Activated T-cell treated with anti-CD3 and anti-CD28 coated beads, Interleukin-2, amount 50 U/mL, for 72 hours (primary cell): ENCODE measurements around the gene MNS1. TPM values are rescaled to one million over a fixed set of nuclear protein-coding genes. Genes with fewer than 3 reads are reported as not detected.
A peak's percentile ranks its signal among the peaks of the same experiment; 100 is the strongest.
"Not testable (repeated sequence)": the region's sequence is repeated elsewhere in the genome, so short reads cannot be mapped to it uniquely, and the experiment has no call there.

Experiments used
- ATAC-seq, 2 donors: fragments of 150-1000 bp; cut with Tn5 transposase; replicated peaks in 1 of 2; 2 replicates each; pipeline ENCODE4 v1.10.0; 2021; ENCODE audit warnings: moderate library complexity in 2 of 2, mild to moderate bottlenecking in 1 of 2
- DNase-seq, 2 donors: peaks; one replicate each; pipeline ENCODE4 v3.0.0; 2021 to 2022; ENCODE audit warnings: mixed read lengths in 1 of 2
- H3K27ac Mint-ChIP-seq: one replicate; pipeline ENCODE4 v1.8.0; 2022; ENCODE audit warnings: mild to moderate bottlenecking, moderate library complexity, mixed read lengths
- H3K27me3 Mint-ChIP-seq: one replicate; pipeline ENCODE4 v1.8.0; 2022; ENCODE audit warnings: low read depth, mixed read lengths
- H3K36me3 Mint-ChIP-seq, 2 donors: one replicate each; pipeline ENCODE4 v1.8.0; 2022; ENCODE audit warnings: mixed read lengths in 2 of 2, mild to moderate bottlenecking in 1 of 2; ENCODE audit not compliant: insufficient read depth in 2 of 2
- H3K4me1 Mint-ChIP-seq: one replicate; pipeline ENCODE4 v1.8.0; 2022; ENCODE audit warnings: low read depth, mixed read lengths
- H3K4me3 Mint-ChIP-seq, 2 donors: one replicate each; pipeline ENCODE4 v1.8.0; 2022; ENCODE audit warnings: mild to moderate bottlenecking in 2 of 2, mixed read lengths in 2 of 2, moderate library complexity in 2 of 2
- H3K9me3 Mint-ChIP-seq, 2 donors: one replicate each; pipeline ENCODE4 v1.8.0; 2022; ENCODE audit warnings: mixed read lengths in 2 of 2
- total RNA-seq, 2 donors: library from RNA; stranded (reverse); gene quantifications; one replicate each; pipeline ENCODE4 v1.2.3, GENCODE V29; 2022

The MNS1 gene, protein sequence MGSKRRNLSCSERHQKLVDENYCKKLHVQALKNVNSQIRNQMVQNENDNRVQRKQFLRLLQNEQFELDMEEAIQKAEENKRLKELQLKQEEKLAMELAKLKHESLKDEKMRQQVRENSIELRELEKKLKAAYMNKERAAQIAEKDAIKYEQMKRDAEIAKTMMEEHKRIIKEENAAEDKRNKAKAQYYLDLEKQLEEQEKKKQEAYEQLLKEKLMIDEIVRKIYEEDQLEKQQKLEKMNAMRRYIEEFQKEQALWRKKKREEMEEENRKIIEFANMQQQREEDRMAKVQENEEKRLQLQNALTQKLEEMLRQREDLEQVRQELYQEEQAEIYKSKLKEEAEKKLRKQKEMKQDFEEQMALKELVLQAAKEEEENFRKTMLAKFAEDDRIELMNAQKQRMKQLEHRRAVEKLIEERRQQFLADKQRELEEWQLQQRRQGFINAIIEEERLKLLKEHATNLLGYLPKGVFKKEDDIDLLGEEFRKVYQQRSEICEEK
- under 1 TPM in 1 of 2 donors, not detected in 1; 0.19 TPM for total RNA-seq

DNA sequence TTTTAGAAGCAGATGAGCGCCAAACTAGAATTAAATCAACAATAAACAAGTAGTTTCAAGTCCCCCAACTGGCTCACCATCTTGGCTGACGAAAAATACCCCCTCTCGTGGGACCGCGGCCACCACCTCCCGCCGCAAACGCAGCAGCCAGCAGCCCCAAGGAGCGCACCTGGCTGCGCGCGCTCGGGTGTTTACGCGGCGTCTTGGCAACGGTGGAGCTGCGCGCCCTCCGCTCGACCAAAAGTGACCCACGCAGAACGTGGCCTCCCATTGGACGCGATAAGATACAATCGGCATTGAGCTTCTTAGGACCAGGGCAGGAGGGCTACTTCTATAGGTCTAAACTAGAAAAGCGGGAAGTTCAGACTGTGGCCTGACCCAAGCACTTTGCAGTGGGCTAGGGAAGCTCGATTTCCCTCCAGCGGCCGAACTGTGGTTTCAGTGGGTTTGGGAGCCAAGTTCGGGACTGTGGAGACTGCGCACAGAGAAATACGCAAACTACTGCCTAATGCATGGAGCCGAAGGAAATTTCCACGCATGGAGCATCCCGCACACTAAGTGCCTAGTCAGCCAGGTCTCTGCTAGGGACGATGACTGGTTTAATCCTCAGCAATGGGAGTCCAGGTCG lies at the start of gene MNS1:
MNS1 (minus strand) TSS at position 245 of the 628 bp plus-strand sequence; CDS start at position 80, 165 bp downstream.
- Mint-ChIP-seq H3K27ac (no peak within 1 kb of the TSS), H3K9me3 (no peaks in the 10 kb centered on the region), H3K36me3 (no peaks in the 10 kb centered on the region)

DNA sequence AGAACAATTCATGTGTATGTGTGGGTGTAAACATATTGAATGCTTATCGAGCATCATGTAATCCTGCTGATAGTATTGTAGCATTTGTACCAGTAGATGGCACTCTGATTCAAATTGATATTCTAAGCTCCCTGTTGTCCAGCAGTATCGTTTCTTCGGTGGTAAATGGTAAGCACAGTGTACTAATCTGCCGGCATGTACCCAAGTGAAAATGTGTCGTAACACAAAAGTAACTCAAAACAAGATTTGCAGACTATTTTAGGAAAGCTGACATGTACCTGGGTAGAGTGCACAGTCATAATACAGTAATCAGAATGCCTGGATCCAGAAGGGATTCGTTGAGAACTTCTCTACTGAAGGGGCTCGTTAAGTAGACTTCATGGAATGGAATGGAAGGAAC lies 31.7 kb upstream of the MNS1 start:
- Mint-ChIP-seq H3K27ac (no peak overlapping the region), H3K36me3 (no peaks in the 10 kb centered on the region), H3K4me3 (peak overlapping the region in 1 of 2 donors; percentile 55), H3K27me3 (peaks cover 13% of the 10 kb centered on the region), H3K4me1 (peaks cover 4% of the 10 kb centered on the region), H3K9me3 (no peaks in the 10 kb centered on the region)
- ATAC-seq (peak; percentile 72 to 73), DNase-seq (no peak)

More for the DNA sequence above, at the start of gene MNS1:
- ATAC-seq (peak; percentile 99 to 100), DNase-seq (peak; percentile 77 to 87)
- Mint-ChIP-seq H3K27me3 (peaks cover 25% of the 10 kb centered on the region), H3K4me1 (peaks cover 24% of the 10 kb centered on the region), H3K4me3 (peak within 1 kb of the TSS; percentile 95 to 98)

DNA sequence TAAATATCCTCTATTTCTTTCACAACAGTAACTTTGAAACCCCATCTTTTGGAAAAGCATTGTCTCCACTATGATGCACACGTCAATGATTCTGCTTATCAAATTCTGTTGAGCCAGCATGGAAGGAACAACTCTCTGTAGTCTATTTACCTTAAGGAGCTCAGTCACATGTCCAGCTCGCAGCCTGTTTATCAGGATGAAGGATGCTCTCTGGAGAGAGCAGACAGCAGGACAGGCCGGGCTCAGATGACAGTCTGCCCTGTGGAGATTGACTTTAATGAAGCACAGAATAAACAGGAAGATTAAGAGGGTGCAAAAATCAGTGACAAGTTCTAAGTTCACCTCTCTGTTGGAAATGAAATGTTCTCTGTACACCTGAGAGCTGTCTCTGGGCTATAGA lies 30.6 kb upstream of the MNS1 start:
- peaks cover 13% of the 10 kb centered on the region for H3K27me3 Mint-ChIP-seq
- ATAC-seq (no peak), DNase-seq (no peak)
- H3K4me1 Mint-ChIP-seq = peaks cover 4% of the 10 kb centered on the region
- H3K36me3 Mint-ChIP-seq = no peaks in the 10 kb centered on the region
- no peak overlapping the region for H3K4me3 Mint-ChIP-seq
- no peak overlapping the region for H3K27ac Mint-ChIP-seq
- H3K9me3 Mint-ChIP-seq = no peaks in the 10 kb centered on the region

DNA sequence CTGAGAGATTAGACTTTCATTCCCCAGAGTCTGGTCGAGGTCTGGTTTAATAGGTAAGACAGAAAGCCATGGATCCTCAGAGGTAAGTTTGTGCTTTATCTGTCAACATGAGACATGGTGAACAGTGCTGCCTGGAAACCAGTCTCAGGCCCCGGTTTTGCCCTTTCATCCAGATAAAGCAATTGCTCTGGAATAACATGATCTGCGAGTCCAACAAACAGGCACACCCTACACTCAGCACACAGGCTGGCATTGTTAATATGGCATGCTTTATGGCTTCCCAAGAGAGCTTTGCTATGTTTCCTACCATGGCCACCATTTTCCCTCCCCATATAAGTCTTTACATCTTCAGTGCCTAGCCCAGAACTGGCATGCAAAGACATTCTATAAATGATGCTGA lies 30.1 kb upstream of the MNS1 start:
- Mint-ChIP-seq H3K36me3 (no peaks in the 10 kb centered on the region), H3K9me3 (no peaks in the 10 kb centered on the region), H3K4me1 (peaks cover 4% of the 10 kb centered on the region), H3K27ac (no peak overlapping the region), H3K27me3 (peaks cover 13% of the 10 kb centered on the region), H3K4me3 (no peak overlapping the region)
- DNase-seq (no peak), ATAC-seq (no peak)

DNA sequence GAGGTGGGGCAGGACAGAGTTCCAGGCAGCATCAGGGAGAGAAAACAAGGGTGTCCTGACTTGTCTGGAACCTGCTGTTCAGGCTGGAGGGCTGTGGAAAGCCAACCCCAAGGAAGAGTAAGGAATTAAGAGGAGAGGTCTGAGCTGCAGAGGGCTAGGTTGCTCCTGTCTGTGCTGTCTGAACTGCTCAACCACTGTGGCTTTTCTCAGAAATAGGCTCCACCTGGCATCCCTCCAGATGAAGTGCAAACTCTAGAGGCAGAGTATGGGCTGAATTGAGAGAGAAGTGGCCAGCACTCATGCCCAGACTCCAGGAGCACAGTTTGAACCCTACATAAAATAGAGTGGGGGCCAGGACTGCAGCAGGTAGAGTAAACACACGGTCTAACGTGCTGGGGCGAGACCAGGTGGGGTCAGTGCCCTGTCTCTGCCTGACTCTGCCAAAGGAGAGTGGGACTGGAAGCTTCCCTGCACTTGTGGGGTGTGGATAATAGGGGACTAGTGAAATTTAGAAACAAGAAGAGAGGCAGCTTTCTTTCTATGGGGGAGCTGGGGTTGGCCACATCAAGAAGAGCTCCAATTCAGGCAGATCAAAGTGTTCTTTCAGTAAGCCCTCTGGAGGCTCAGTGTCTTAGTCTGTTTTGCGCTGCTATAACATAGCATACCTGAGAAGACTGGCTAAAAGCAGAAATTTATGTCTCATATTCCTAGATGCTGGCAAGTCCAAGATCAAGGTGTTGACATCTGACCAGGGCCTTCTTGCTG lies 28.0 kb upstream of the MNS1 start:
- no peak overlapping the region for H3K4me3 Mint-ChIP-seq
- no peaks in the 10 kb centered on the region for H3K36me3 Mint-ChIP-seq
- no peak for ATAC-seq
- no peak overlapping the region for H3K27ac Mint-ChIP-seq
- H3K27me3 Mint-ChIP-seq = peaks cover 14% of the 10 kb centered on the region
- no peak for DNase-seq
- peaks cover 4% of the 10 kb centered on the region for H3K4me1 Mint-ChIP-seq
- no peaks in the 10 kb centered on the region for H3K9me3 Mint-ChIP-seq

DNA sequence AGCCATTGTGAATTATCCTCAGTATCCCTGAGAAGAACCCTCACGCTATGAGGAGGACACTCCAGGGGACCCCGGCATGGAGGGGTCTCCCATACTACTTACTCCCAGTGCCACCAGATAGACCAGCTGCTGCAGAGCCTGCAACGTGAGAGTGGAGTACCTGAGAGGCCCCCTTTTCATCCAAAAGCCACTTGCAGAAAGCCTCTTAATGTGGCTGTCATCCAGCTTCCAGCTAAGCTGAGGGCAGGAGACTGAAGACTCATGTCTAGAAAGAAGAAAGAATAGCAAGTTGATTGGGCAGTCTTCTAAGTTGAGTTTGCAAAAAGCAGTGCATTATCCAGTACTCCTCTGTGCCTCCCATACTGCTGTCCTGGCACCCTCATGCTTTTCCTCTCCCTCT lies 27.3 kb upstream of the MNS1 start:
- Mint-ChIP-seq H3K9me3 (no peaks in the 10 kb centered on the region), H3K4me3 (no peak overlapping the region), H3K4me1 (peaks cover 4% of the 10 kb centered on the region), H3K27me3 (peaks cover 19% of the 10 kb centered on the region), H3K27ac (no peak overlapping the region), H3K36me3 (no peaks in the 10 kb centered on the region)
- ATAC-seq = no peak
- no peak for DNase-seq

DNA sequence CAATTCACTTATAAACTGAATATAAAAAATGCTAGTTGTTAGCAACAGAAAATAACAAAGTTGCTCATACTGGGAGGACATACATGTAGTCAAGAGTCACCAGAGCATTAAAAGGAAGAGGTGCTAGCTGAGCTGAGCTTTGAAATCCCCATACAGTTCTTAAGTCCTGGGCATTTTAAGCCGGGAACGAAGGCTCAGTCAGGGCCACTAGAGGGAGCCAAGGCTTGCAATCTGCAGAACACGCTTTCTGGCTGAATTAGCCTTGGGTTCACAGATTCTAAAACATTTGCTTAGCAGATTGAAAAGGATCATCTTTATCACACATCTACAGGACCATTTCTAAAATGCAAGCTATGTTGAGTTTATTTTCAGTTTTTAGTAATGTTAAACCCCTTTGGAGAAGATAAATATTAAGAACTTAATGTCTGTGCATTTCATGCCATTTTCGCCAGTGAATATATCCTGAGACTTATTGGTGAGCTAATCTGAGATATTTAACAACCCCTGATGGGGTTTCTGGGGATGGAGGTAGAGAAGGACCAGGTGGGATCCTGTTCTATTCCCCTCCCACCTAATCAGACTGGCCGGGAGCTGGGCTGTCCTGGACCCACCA lies 26.3 kb upstream of the MNS1 start:
- ATAC-seq = peak; percentile 59 to 66

DNA sequence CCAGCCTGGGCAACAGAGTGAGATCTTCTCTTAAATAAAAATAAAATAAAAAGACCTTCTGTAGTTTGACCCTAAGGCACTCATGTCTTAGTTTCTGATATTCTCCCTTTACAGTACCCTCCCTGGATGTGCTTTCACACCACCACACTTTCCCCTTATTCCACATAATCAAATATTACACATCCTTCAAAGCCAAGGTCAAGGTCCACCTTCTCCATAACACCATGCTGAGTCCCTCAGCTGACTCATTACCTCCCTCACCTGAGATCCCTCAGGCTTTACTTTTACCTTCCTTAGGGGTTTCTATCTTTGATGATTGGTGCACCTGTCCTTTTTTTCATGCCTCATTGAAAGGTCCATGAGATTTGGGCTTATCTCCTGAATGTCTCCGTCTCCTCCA lies 25.5 kb upstream of the MNS1 start:
- ATAC-seq = no peak

More for the DNA sequence above, 26.3 kb upstream of the MNS1 start:
- Mint-ChIP-seq H3K27ac (no peak overlapping the region), H3K36me3 (no peaks in the 10 kb centered on the region), H3K4me1 (no peaks in the 10 kb centered on the region), H3K9me3 (no peaks in the 10 kb centered on the region), H3K27me3 (peaks cover 12% of the 10 kb centered on the region), H3K4me3 (no peak overlapping the region)
- DNase-seq = peak; percentile 53

DNA sequence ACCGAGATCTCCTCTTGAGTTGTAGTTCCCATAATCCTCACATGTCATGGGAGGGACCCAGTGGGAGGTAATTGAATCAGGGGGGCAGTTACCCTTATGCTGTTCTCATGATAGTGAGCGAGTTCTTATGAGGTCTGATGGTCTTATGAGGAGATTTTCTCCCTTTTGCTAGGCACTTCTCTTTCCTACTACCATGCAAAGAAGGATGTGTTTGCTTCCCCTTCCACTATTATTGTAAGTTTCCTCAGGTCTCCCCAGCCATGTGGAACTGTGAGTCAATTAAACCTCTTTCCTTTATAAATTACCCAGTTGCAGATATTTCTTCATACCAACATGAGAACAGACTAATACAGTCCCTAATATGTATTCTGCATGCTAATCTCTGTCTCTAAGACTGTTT lies 21.3 kb upstream of the MNS1 start:
- H3K27me3 Mint-ChIP-seq, H3K36me3 Mint-ChIP-seq, H3K27ac Mint-ChIP-seq, H3K4me1 Mint-ChIP-seq, ATAC-seq, H3K4me3 Mint-ChIP-seq, H3K9me3 Mint-ChIP-seq, DNase-seq: not testable (repeated sequence)

More for the DNA sequence above, 25.5 kb upstream of the MNS1 start:
- Mint-ChIP-seq H3K36me3 (no peaks in the 10 kb centered on the region), H3K9me3 (no peaks in the 10 kb centered on the region), H3K4me1 (no peaks in the 10 kb centered on the region), H3K27ac (no peak overlapping the region), H3K4me3 (no peak overlapping the region), H3K27me3 (peaks cover 12% of the 10 kb centered on the region)
- no peak for DNase-seq

DNA sequence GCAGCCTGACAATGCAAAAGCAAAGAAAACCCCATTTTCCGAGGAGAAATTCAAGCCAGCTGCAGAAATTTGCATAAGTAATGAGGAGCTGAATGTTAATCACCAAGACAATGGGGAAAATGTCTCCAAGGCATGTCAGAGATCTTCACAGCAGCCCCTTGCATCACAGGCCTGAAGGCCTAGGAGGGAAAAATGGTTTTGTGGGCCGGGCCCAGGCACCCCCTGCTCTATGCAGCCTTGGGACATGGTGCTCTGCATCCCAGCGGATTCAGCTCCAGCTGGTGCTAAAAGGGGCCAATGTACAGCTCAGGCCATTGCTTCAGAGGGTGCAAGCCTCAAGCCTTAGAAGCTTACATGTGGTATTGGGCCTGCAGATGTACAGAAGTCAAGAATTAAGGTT lies 20.5 kb upstream of the MNS1 start:
- ATAC-seq, H3K36me3 Mint-ChIP-seq: not testable (repeated sequence)

DNA sequence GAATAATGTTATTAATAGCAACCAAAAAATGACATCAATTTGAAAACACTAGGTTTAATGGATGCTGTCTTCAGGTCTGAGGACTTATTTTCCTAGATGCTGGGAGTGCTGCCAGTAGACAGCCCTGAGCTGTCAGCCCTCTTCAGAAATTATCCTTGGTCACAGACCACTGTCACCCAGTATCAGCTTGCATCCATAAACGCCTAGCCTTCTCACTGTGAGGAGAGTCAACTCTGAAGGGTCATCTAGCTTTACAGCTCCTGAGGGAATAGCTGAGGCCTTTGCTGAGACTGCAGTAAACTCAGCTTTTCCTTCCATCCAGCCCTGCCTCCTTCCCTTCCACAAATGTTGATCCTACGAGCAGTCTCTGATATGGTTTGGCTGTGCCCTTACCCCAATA lies 19.4 kb upstream of the MNS1 start:
- Mint-ChIP-seq H3K27ac (no peak overlapping the region), H3K4me1 (no peaks in the 10 kb centered on the region), H3K36me3 (peaks cover 0 to 1% of the 10 kb centered on the region in 2 donors), H3K4me3 (no peak overlapping the region), H3K9me3 (no peaks in the 10 kb centered on the region), H3K27me3 (peaks cover 5% of the 10 kb centered on the region)
- ATAC-seq = no peak
- DNase-seq = no peak

More for the DNA sequence above, 20.5 kb upstream of the MNS1 start:
- H3K4me1 Mint-ChIP-seq, H3K9me3 Mint-ChIP-seq, H3K27me3 Mint-ChIP-seq, DNase-seq, H3K4me3 Mint-ChIP-seq, H3K27ac Mint-ChIP-seq: not testable (repeated sequence)

DNA sequence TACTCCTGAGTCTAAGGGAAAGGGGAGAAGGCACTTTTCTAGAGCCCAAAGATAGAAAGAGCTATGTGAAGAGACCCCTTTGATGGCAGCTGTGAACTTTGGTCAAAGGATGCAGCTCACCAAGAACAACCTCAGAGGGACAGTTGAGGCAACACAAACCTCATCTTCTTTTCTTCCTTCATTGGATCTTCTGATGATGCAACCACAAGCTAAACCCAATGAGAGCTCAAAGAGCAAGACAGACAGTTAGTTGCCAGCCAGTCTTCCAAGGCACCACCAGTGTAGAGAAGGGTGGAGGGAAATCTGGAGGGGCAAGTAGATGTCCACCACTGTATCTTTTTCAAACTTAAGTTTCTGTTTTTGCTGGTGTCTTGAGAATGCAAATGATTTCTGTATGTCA lies 10.4 kb upstream of the MNS1 start:
- ATAC-seq (no peak), DNase-seq (no peak)
- H3K4me1 Mint-ChIP-seq = no peaks in the 10 kb centered on the region
- H3K36me3 Mint-ChIP-seq = peaks cover 0 to 1% of the 10 kb centered on the region in 2 donors
- no peaks in the 10 kb centered on the region for H3K27me3 Mint-ChIP-seq
- no peak overlapping the region for H3K27ac Mint-ChIP-seq
- no peak overlapping the region for H3K4me3 Mint-ChIP-seq
- no peaks in the 10 kb centered on the region for H3K9me3 Mint-ChIP-seq
